HUES6 (cell line): ENCODE measurements around the gene A1CF.

Experiments used
- H3K27ac ChIP-seq: 2 replicates; pipeline ENCODE4 v1.7.0; 2013; ENCODE audit warnings: low read depth, mild to moderate bottlenecking, low read length, inconsistent platforms
- H3K27me3 ChIP-seq: 2 replicates; pipeline ENCODE4 v1.6.1; 2013; ENCODE audit warnings: low read length; ENCODE audit not compliant: control insufficient read depth, insufficient read depth
- H3K36me3 ChIP-seq: 2 replicates; pipeline ENCODE4 v1.6.1; 2013; ENCODE audit warnings: low read length; ENCODE audit not compliant: control insufficient read depth, insufficient read depth
- H3K4me1 ChIP-seq: 2 replicates; pipeline ENCODE4 v1.6.1; 2013; ENCODE audit warnings: low read length; ENCODE audit not compliant: control insufficient read depth, insufficient read depth
- H3K4me3 ChIP-seq: 2 replicates; pipeline ENCODE4 v1.5.1; 2013; ENCODE audit warnings: low read depth, low read length
- H3K9ac ChIP-seq: one replicate; pipeline ENCODE4 v1.6.1; 2013; ENCODE audit warnings: mild to moderate bottlenecking, low read length
- H3K9me3 ChIP-seq: 2 replicates; pipeline ENCODE4 v1.6.1; 2013; ENCODE audit warnings: low read depth, low read length; ENCODE audit not compliant: control insufficient read depth, insufficient read depth

The A1CF gene

GRCh38 chr10:50862719-50863118, 22.7 kb downstream of the A1CF start:
- no peak overlapping the region for H3K27ac ChIP-seq
- no peaks in the 10 kb centered on the region for H3K9me3 ChIP-seq
- H3K4me1 ChIP-seq = peaks cover 2% of the 10 kb centered on the region
- H3K36me3 ChIP-seq = no peaks in the 10 kb centered on the region
- H3K4me3 ChIP-seq = no peak overlapping the region
- H3K27me3 ChIP-seq = no peaks in the 10 kb centered on the region
- H3K9ac ChIP-seq = no peak overlapping the region

GRCh38 chr10:50861370-50861769, 24.1 kb downstream of the A1CF start:
- H3K27ac ChIP-seq = no peak overlapping the region
- no peak overlapping the region for H3K9ac ChIP-seq
- no peak overlapping the region for H3K4me3 ChIP-seq
- H3K27me3 ChIP-seq = no peaks in the 10 kb centered on the region
- no peaks in the 10 kb centered on the region for H3K9me3 ChIP-seq
- peaks cover 9% of the 10 kb centered on the region for H3K4me1 ChIP-seq
- H3K36me3 ChIP-seq = no peaks in the 10 kb centered on the region

- H3K27ac ChIP-seq = no peak overlapping the region; the same call in 1 of the 2 replicates
These were observed 27.8 kb downstream of the A1CF start for GRCh38 chr10:50857579-50857978.

GRCh38 chr10:50855461-50855860, 30.0 kb downstream of the A1CF start:
- Histone ChIP-seq H3K27ac (no peak overlapping the region), H3K4me1 (peaks cover 9% of the 10 kb centered on the region), H3K27me3 (no peaks in the 10 kb centered on the region), H3K36me3 (no peaks in the 10 kb centered on the region), H3K9ac (no peak overlapping the region), H3K4me3 (no peak overlapping the region), H3K9me3 (no peaks in the 10 kb centered on the region)

More at GRCh38 chr10:50857579-50857978, 27.8 kb downstream of the A1CF start:
- H3K4me1 ChIP-seq = peaks cover 9% of the 10 kb centered on the region
- H3K4me3 ChIP-seq = no peak overlapping the region
- H3K9me3 ChIP-seq = no peaks in the 10 kb centered on the region
- no peaks in the 10 kb centered on the region for H3K36me3 ChIP-seq
- H3K27me3 ChIP-seq = no peaks in the 10 kb centered on the region
- H3K9ac ChIP-seq = no peak overlapping the region

- Histone ChIP-seq H3K4me3 (no peak overlapping the region), H3K9me3 (no peaks in the 10 kb centered on the region), H3K4me1 (peaks cover 9% of the 10 kb centered on the region), H3K27me3 (no peaks in the 10 kb centered on the region), H3K27ac (no peak overlapping the region), H3K36me3 (no peaks in the 10 kb centered on the region), H3K9ac (no peak overlapping the region)
These were observed 30.4 kb downstream of the A1CF start for GRCh38 chr10:50855015-50855414.

- H3K9ac ChIP-seq = no peak overlapping the region
- H3K4me3 ChIP-seq = no peak overlapping the region
- H3K27ac ChIP-seq = no peak overlapping the region
- H3K27me3 ChIP-seq = no peaks in the 10 kb centered on the region
- H3K9me3 ChIP-seq = no peaks in the 10 kb centered on the region
- peaks cover 9% of the 10 kb centered on the region for H3K4me1 ChIP-seq
- no peaks in the 10 kb centered on the region for H3K36me3 ChIP-seq
These were observed 31.9 kb downstream of the A1CF start for GRCh38 chr10:50853557-50853956.

- Histone ChIP-seq H3K27me3 (no peaks in the 10 kb centered on the region), H3K4me3 (no peak overlapping the region), H3K36me3 (no peaks in the 10 kb centered on the region), H3K9me3 (no peaks in the 10 kb centered on the region), H3K27ac (no peak overlapping the region), H3K4me1 (peaks cover under 1% of the 10 kb centered on the region), H3K9ac (no peak overlapping the region)
These were observed 33.3 kb downstream of the A1CF start for GRCh38 chr10:50851884-50852671.

GRCh38 chr10:50850578-50851230, 34.7 kb downstream of the A1CF start:
- Histone ChIP-seq H3K27ac (no peak overlapping the region), H3K9ac (no peak overlapping the region), H3K4me3 (no peak overlapping the region), H3K4me1 (no peaks in the 10 kb centered on the region; the same call in 1 of the 2 replicates), H3K9me3 (no peaks in the 10 kb centered on the region), H3K27me3 (no peaks in the 10 kb centered on the region), H3K36me3 (no peaks in the 10 kb centered on the region)

GRCh38 chr10:50846753-50847152, 38.7 kb downstream of the A1CF start:
- H3K27me3 ChIP-seq = no peaks in the 10 kb centered on the region
- no peak overlapping the region for H3K4me3 ChIP-seq
- no peaks in the 10 kb centered on the region for H3K36me3 ChIP-seq
- H3K9ac ChIP-seq = no peak overlapping the region
- no peaks in the 10 kb centered on the region for H3K9me3 ChIP-seq
- H3K27ac ChIP-seq = no peak overlapping the region
- H3K4me1 ChIP-seq = no peaks in the 10 kb centered on the region; the same call in 1 of the 2 replicates

- no peak overlapping the region for H3K27ac ChIP-seq
- H3K9ac ChIP-seq = no peak overlapping the region
- H3K36me3 ChIP-seq = no peaks in the 10 kb centered on the region
- H3K9me3 ChIP-seq = no peaks in the 10 kb centered on the region
- no peaks in the 10 kb centered on the region for H3K4me1 ChIP-seq
- H3K27me3 ChIP-seq = no peaks in the 10 kb centered on the region; the same call in 1 of the 2 replicates
- no peak overlapping the region for H3K4me3 ChIP-seq
These were observed 48.3 kb downstream of the A1CF start for GRCh38 chr10:50837095-50837494.

GRCh38 chr10:50832171-50832751, 53.2 kb downstream of the A1CF start:
- Histone ChIP-seq H3K4me3 (no peak overlapping the region), H3K9ac (no peak overlapping the region), H3K9me3 (no peaks in the 10 kb centered on the region), H3K4me1 (no peaks in the 10 kb centered on the region), H3K27me3 (no peaks in the 10 kb centered on the region; the same call in none of the 2 replicates), H3K36me3 (no peaks in the 10 kb centered on the region), H3K27ac (no peak overlapping the region)
